Measurements from ENCODE around the gene KCNG4. TPM values are rescaled to one million over a fixed set of nuclear protein-coding genes. Genes with fewer than 3 reads are reported as not detected.

The KCNG4 gene, protein sequence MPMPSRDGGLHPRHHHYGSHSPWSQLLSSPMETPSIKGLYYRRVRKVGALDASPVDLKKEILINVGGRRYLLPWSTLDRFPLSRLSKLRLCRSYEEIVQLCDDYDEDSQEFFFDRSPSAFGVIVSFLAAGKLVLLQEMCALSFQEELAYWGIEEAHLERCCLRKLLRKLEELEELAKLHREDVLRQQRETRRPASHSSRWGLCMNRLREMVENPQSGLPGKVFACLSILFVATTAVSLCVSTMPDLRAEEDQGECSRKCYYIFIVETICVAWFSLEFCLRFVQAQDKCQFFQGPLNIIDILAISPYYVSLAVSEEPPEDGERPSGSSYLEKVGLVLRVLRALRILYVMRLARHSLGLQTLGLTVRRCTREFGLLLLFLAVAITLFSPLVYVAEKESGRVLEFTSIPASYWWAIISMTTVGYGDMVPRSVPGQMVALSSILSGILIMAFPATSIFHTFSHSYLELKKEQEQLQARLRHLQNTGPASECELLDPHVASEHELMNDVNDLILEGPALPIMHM
- 1.8 TPM for total RNA-seq

GRCh38 chr16:84239909-84240308 lies at the start of gene KCNG4:
TSS of gene KCNG4 (minus strand) at chr16:84240012. CDS start at chr16:84237485, 2,527 bp downstream.

DNA sequence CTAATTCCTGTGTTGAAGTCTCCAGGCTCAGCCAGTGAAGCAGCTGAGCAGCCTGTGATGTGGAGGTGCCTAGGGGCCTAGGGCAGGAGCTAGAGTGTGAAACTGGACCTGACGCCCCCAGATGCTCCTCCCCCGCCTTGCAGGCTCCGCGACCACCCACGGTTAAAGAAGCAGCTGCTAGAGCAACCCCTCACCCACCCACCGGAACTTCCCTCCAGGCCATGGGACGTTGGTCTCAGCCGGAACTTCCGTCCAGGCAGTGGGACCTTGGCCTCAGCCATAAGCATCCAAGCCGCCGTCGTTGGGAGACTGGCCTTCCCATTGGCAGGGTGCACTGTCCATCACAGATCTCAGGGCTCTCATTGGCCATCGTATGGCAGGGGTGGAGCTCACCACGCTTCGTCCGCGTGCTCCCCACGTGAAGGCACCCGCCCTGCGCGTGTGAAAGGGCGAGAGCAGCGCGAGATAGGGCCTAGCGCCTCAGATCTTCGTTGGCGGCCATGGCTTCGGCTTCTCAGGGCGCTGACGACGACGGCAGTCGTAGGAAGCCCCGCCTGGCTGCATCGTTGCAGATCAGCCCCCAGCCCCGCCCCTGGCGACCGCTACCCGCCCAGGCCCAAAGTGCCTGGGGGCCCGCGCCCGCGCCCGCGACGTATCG lies 49.0 kb downstream of the KCNG4 start, which contains the start of gene ADAD2:
ADAD2 (plus strand) TSS at position 427 of the 658 bp plus-strand sequence; CDS start at position 501, 74 bp downstream.

DNA sequence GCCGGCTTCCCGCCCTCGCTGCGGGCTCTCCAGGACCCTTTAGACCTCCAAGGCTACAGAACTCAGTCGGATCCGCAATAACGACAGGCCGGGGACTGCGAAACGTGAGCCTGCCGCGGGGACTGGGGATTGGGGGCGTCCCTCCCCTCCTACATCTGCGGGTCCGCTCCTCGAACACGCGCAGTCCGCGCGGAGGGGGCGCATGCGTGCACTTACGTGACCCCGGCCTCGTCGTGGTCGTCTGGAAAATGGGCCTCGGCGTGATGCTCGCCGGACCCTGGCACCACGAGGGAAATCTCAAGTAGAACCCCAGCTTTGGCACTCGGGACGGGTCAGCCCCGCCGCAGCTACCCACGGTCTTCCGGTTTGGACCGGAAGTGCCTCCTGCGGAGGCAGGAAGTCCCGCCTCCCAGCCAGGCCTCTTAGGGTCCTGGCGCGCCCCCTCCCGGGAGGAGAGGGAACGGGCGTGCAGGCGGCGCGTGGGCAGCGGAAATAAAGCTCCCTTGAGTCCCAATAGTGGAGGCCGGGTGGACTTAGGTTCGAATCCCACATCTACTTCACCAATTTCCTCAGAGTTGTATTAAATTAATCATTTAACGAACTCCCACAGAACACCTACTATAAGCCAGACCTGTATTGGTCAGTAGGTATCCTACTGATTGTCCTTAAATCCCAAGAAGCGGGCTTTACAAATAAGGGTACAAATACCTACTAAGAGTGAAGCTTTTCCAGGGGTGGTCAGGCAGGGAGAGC lies 53.0 kb downstream of the KCNG4 start, which contains the start of gene TAF1C:
TAF1C (minus strand) TSS at position 373 of the 753 bp plus-strand sequence. CDS start 2,069 bp downstream, outside the sequence.

Other genes with a start within 250 kb of the KCNG4 start
- gene SLC38A8, start 197.2 kb downstream of the KCNG4 start, total RNA-seq, result 6.6 TPM
- 149 TPM for gene MBTPS1, start 123.1 kb downstream of the KCNG4 start, total RNA-seq
- gene HSDL1, start 94.8 kb downstream of the KCNG4 start, total RNA-seq, result 86.4 TPM
- 0.33 TPM for gene DNAAF1, start 94.7 kb downstream of the KCNG4 start, total RNA-seq
- gene TAF1C, start 53.0 kb downstream of the KCNG4 start, total RNA-seq, result 63.7 TPM
- 4.3 TPM for gene ADAD2, start 48.9 kb downstream of the KCNG4 start, total RNA-seq
- 46.3 TPM for gene WFDC1, start 54.9 kb upstream of the KCNG4 start, total RNA-seq
- 2.1 TPM for gene ATP2C2, start 128.5 kb upstream of the KCNG4 start, total RNA-seq

All from camera-type eye (tissue), 1 donor.